GM12878 (cell line): ENCODE measurements around the gene MGMT. TPM values are rescaled to one million over a fixed set of nuclear protein-coding genes. Genes with fewer than 3 reads are reported as not detected.

Experiments
- ATAC-seq: fragments of 200-7000 bp; cut with Tn5 transposase; 3 replicates; pipeline ENCODE4 v1.9.1; 2020; ENCODE audit warnings: mild to moderate bottlenecking, moderate library complexity
- BruUV-seq: library from RNA; stranded (reverse); fragments of 400-500 nt; replicated peaks from 2 replicates; lab custom pipeline; 2021; lab: Mats Ljungman, UMichigan
- CTCF ChIA-PET: fragments of 300-600 bp; sonication (Branson Sonifier 250); formaldehyde crosslinking; extraction: SDS; loops from one replicate; lab custom pipeline; 2021; ENCODE audit warnings: inconsistent platforms; lab: Yijun Ruan, JAX
- POLR2A ChIA-PET: fragments of 350-600 bp; formaldehyde crosslinking; extraction: SDS; loops from one replicate; lab custom pipeline; 2021; ENCODE audit warnings: inconsistent platforms; lab: Charles Lee
- RAD21 ChIA-PET: fragments of 300-600 bp; sonication (Branson Sonifier 250); formaldehyde crosslinking; loops from one replicate; lab custom pipeline; 2023; ENCODE audit warnings: antibody characterized with exemption; ENCODE audit not compliant: unreplicated experiment; lab: Charles Lee
- SMC1A ChIA-PET: fragments of 300-600 bp; sonication (Branson Sonifier 250); formaldehyde crosslinking; loops from one replicate; lab custom pipeline; 2023; ENCODE audit not compliant: unreplicated experiment, uncharacterized antibody; lab: Charles Lee
- DNase-seq: peaks from one replicate; pipeline ENCODE4 v3.0.0-alpha.2; 2011; ENCODE audit warnings: low read depth, low spot score
- FAIRE-seq: peaks from 3 replicates; lab custom pipeline; 2011; peaks lifted over from hg19 to GRCh38; lab: Jason Lieb, UNC
- H2AFZ ChIP-seq: 2 replicates; pipeline ENCODE4 v1.6.0; 2011; ENCODE audit warnings: low read depth, low read length, control low read depth; ENCODE audit not compliant: control insufficient read depth
- H3K27ac ChIP-seq: 2 replicates; pipeline ENCODE4 v1.5.1; 2011; ENCODE audit warnings: control low read depth; ENCODE audit not compliant: control insufficient read depth, insufficient read depth
- H3K27me3 ChIP-seq, 2 experiments: replicated peaks in 1 of 2; 2 replicates each; pipeline versions ENCODE4 v1.6.0 to v1.6.1; 2011; ENCODE audit warnings: low read length in 1 of 2; ENCODE audit not compliant: control insufficient read depth in 2 of 2, insufficient read depth in 2 of 2
- H3K36me3 ChIP-seq, 2 experiments: 2 replicates each; pipeline ENCODE4 v1.5.1; 2011; ENCODE audit warnings: low read length in 1 of 2; ENCODE audit not compliant: control insufficient read depth in 2 of 2, insufficient read depth in 2 of 2
- H3K4me1 ChIP-seq: 2 replicates; pipeline ENCODE4 v1.6.1; 2011; ENCODE audit warnings: mild to moderate bottlenecking, low read length, moderate library complexity, mixed read lengths; ENCODE audit not compliant: control insufficient read depth, insufficient read depth
- H3K4me2 ChIP-seq: 2 replicates; pipeline ENCODE4 v1.6.0; 2011; ENCODE audit warnings: control low read depth; ENCODE audit not compliant: control insufficient read depth, insufficient read depth
- H3K4me3 ChIP-seq: fragments of 200-600 bp; sonication (generic); 2 replicates; pipeline ENCODE4 v1.5.1; 2016
- H3K79me2 ChIP-seq: 2 replicates; pipeline ENCODE4 v1.6.0; 2011; ENCODE audit warnings: low read length; ENCODE audit not compliant: control insufficient read depth, insufficient read depth
- H3K9ac ChIP-seq: 2 replicates; pipeline ENCODE4 v1.8.0; 2011; ENCODE audit warnings: low read length, control low read depth, mixed read lengths; ENCODE audit not compliant: control insufficient read depth, insufficient read depth
- H3K9me3 ChIP-seq: replicated peaks from 3 replicates; pipeline ENCODE4 v1.5.1; 2011; ENCODE audit warnings: mild to moderate bottlenecking, low read length; ENCODE audit not compliant: control insufficient read depth, insufficient read depth
- H4K20me1 ChIP-seq: 2 replicates; pipeline ENCODE4 v1.6.0; 2011; ENCODE audit not compliant: control insufficient read depth, insufficient read depth
- CREB1 ChIP-seq: IDR thresholded peaks from 2 replicates; pipeline ENCODE4 v1.6.1; 2012; ENCODE audit warnings: low read depth, mild to moderate bottlenecking, inconsistent platforms
- DPF2 ChIP-seq: fragments of 450-650 bp; IDR thresholded peaks from 2 replicates; pipeline ENCODE4 v1.6.1; 2017; ENCODE audit warnings: mild to moderate bottlenecking
- HDAC6 ChIP-seq: fragments of 200-600 bp; sonication (generic); IDR thresholded peaks from one replicate; pipeline ENCODE4 v1.8.0; 2017; ENCODE audit warnings: antibody characterized with exemption; ENCODE audit not compliant: unreplicated experiment
- NRF1 ChIP-seq: conservative IDR thresholded peaks from 2 replicates; pipeline ENCODE4 v1.6.1; 2011; ENCODE audit warnings: mild to moderate bottlenecking, low read depth, low read length, improper control_type of control experiment
- PAX5 ChIP-seq: IDR thresholded peaks from 2 replicates; pipeline ENCODE4 v1.6.1; 2011; ENCODE audit warnings: low read depth, low read length, borderline replicate concordance
- RAD51 ChIP-seq: fragments of 450-650 bp; IDR thresholded peaks from 2 replicates; pipeline ENCODE4 v1.6.1; 2016; ENCODE audit warnings: moderate library complexity, mild to moderate bottlenecking, inconsistent platforms
- RBBP5 ChIP-seq: fragments of 200-600 bp; sonication (generic); conservative IDR thresholded peaks from 2 replicates; pipeline ENCODE4 v1.6.1; 2016
- SMAD1 ChIP-seq: fragments of 450-650 bp; IDR thresholded peaks from 2 replicates; pipeline ENCODE4 v1.6.1; 2018; ENCODE audit warnings: mild to moderate bottlenecking, low read depth; ENCODE audit not compliant: partially characterized antibody
- ZNF24 ChIP-seq: fragments of 450-650 bp; IDR thresholded peaks from 2 replicates; pipeline ENCODE4 v1.6.1; 2017; ENCODE audit warnings: antibody characterized with exemption, mild to moderate bottlenecking
- WGBS: methylation state at CpG from one replicate; pipeline ENCODE4 v1.1.6; 2016; ENCODE audit warnings: low lambda C conversion rate; ENCODE audit not compliant: insufficient replicate concordance, insufficient coverage; ENCODE audit errors: missing lambda C conversion rate; 5-methylcytosine and 5-hydroxymethylcytosine counted together
- in situ Hi-C: fragments of 300-500 bp; cut with MboI; formaldehyde crosslinking; loops from 9 replicates; pipeline ENCODE4 v1.14.3; 2018; ENCODE audit warnings: mixed read lengths
- intact Hi-C: fragments of 100-400 bp; cut with micrococcal nuclease; formaldehyde crosslinking; loops from one replicate; pipeline ENCODE4 v1.14.2; 2022; ENCODE audit not compliant: unreplicated experiment
- polyA plus RNA-seq, 11 experiments: library from polyadenylated mRNA; depleted of rRNA in 4 of 11; unstranded in 6 of 11; stranded (reverse) in 5 of 11; fragments of >200 nt; fragmentation: Nextera tagmentation in 4 of 11; fragmentation: Illumina TruSeq in 1 of 11; extraction: Ambion mirVana in 4 of 11; extraction: Trizol in 1 of 11; gene quantifications; 1 replicate in 1 of 11; 2 replicates in 10 of 11; pipeline versions ENCODE4 v1.2.1 to v1.2.3, GENCODE V29; 2011 to 2016; ENCODE audit warnings: inconsistent platforms in 2 of 11, missing spikeins in 2 of 11, low read depth in 1 of 11
- total RNA-seq, 4 experiments: library from RNA; depleted of rRNA in 3 of 4; stranded (reverse); fragments of >200 nt in 3 of 4; fragmentation: Illumina TruSeq in 1 of 4; extraction: Trizol in 1 of 4; gene quantifications; 2 replicates each; pipeline versions ENCODE4 v1.2.1 to v1.2.3, GENCODE V29; 2013 to 2021
- TF ChIP-seq, protein P1 (sequence below): fragments of 450-650 bp; formaldehyde crosslinking; IDR thresholded peaks from 2 replicates; pipeline ENCODE4 v1.4.0; 2022; ENCODE audit warnings: mild to moderate bottlenecking, moderate library complexity
- TF ChIP-seq, protein P2 (sequence below): IDR thresholded peaks from 2 replicates; pipeline ENCODE4 v1.6.1; 2012; ENCODE audit warnings: improper control_type of control experiment, low read depth, low read length; ENCODE audit not compliant: insufficient replicate concordance

The MGMT gene
- total and polyA plus RNA-seq, 10 of the 15 experiments (the other 5 are each of a cell fraction or from before 2014, with no cell fraction given): 0.16 to 24.2 (median 13.3) TPM

DNA sequence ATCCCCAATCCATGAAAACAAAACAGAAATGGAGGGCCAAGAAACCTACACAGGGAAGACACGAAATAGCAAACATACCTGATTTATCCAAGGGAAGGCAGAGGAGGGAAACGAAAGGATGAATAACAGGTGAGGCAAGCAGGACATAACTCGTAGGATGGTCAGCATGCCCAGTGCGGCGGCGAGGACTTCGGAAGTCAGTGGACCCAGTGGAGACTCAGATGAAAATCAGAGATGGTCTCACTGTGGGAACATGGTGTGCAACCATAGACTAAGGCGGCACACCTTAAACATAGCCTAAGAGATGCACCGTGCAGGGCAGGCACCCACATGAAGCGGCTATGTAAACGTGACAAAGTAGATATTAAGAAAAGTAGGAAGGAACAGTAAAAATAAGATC, 157.5 kb downstream of the MGMT start:
- TF ChIP-seq RAD51 (no peak), PAX5 (no peak), SMAD1 (no peak)
- TF ChIP-seq, protein P1, sequence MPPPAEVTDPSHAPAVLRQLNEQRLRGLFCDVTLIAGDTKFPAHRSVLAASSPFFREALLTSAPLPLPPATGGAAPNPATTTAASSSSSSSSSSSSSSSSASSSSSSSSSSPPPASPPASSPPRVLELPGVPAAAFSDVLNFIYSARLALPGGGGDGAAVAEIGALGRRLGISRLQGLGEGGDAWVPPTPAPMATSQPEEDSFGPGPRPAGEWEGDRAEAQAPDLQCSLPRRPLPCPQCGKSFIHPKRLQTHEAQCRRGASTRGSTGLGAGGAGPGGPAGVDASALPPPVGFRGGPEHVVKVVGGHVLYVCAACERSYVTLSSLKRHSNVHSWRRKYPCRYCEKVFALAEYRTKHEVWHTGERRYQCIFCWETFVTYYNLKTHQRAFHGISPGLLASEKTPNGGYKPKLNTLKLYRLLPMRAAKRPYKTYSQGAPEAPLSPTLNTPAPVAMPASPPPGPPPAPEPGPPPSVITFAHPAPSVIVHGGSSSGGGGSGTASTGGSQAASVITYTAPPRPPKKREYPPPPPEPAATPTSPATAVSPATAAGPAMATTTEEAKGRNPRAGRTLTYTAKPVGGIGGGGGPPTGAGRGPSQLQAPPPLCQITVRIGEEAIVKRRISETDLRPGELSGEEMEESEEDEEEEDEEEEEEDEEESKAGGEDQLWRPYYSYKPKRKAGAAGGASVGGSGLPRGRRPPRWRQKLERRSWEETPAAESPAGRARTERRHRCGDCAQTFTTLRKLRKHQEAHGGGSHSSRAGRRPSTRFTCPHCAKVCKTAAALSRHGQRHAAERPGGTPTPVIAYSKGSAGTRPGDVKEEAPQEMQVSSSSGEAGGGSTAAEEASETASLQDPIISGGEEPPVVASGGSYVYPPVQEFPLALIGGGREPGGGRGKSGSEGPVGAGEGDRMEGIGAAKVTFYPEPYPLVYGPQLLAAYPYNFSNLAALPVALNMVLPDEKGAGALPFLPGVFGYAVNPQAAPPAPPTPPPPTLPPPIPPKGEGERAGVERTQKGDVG: no peak
- TF ChIP-seq, all 136 proteins: peak for 0
- H3K9me3 ChIP-seq: no peaks in the 10 kb centered on the region
- ChIA-PET RAD21 (no interaction called here), POLR2A (no interaction called here), CTCF (no interaction called here), SMC1A (no interaction called here)
- intact Hi-C loops (no loop called here), in situ Hi-C loops (no loop called here)
- no TSS peak for BruUV-seq
- ATAC-seq (no peak), FAIRE-seq (no peak), DNase-seq (no peak)
- no peaks in the 10 kb centered on the region for H3K27me3 ChIP-seq
- H3K4me1 ChIP-seq: no peaks in the 10 kb centered on the region
- H3K27ac ChIP-seq: no peak overlapping the region
- no peak overlapping the region for H3K4me2 ChIP-seq
- H4K20me1 ChIP-seq: no peaks in the 10 kb centered on the region
- no peaks in the 10 kb centered on the region for H3K79me2 ChIP-seq
- WGBS: 94% methylated on average over 11 of the region's 11 CpGs
- no peaks in the 10 kb centered on the region for H3K36me3 ChIP-seq
- H2AFZ ChIP-seq: no peak overlapping the region
- H3K9ac ChIP-seq: no peak overlapping the region
- no peak overlapping the region for H3K4me3 ChIP-seq

DNA sequence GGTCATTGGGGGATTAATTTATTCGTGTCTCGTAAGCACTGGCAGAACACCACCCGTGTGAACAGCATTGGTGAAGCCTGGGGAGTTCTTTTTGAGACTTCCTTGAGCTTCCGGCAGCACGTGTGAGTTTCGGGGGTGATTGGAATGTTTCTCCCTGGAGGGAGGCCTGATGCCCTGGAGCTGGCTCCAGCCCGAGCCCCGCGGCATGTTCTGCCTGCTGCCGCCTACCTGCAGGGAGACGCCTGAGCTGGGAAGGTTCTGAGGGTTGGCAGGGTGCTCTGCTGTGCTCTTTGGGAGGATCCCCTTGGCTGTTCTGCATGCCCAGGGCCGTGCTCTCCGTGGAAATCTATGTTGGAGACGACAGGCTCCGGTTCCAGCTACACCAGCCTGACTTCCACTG, 159.3 kb downstream of the MGMT start:
- POLR2A ChIA-PET: no interaction called here
- FAIRE-seq: no peak
- ATAC-seq: no peak
- intact Hi-C loops: no loop called here
- H2AFZ ChIP-seq: no peak overlapping the region
- no peaks in the 10 kb centered on the region for H3K27me3 ChIP-seq
- H3K4me3 ChIP-seq: no peak overlapping the region
- SMC1A ChIA-PET: no interaction called here
- in situ Hi-C loops: no loop called here
- no peaks in the 10 kb centered on the region for H4K20me1 ChIP-seq
- no peaks in the 10 kb centered on the region for H3K9me3 ChIP-seq
- no peak overlapping the region for H3K9ac ChIP-seq
- CTCF ChIA-PET: no interaction called here
- WGBS: 91% methylated on average over 15 of the region's 15 CpGs
- H3K4me2 ChIP-seq: no peak overlapping the region
- H3K36me3 ChIP-seq: no peaks in the 10 kb centered on the region
- H3K27ac ChIP-seq: no peak overlapping the region
- no peak for DNase-seq
- H3K79me2 ChIP-seq: no peaks in the 10 kb centered on the region
- no peaks in the 10 kb centered on the region for H3K4me1 ChIP-seq
- RAD21 ChIA-PET: no interaction called here
- no TSS peak for BruUV-seq
- TF ChIP-seq NRF1 (no peak), ZNF24 (no peak), DPF2 (no peak), RBBP5 (no peak), HDAC6 (no peak), CREB1 (no peak)
- TF ChIP-seq, protein P2, sequence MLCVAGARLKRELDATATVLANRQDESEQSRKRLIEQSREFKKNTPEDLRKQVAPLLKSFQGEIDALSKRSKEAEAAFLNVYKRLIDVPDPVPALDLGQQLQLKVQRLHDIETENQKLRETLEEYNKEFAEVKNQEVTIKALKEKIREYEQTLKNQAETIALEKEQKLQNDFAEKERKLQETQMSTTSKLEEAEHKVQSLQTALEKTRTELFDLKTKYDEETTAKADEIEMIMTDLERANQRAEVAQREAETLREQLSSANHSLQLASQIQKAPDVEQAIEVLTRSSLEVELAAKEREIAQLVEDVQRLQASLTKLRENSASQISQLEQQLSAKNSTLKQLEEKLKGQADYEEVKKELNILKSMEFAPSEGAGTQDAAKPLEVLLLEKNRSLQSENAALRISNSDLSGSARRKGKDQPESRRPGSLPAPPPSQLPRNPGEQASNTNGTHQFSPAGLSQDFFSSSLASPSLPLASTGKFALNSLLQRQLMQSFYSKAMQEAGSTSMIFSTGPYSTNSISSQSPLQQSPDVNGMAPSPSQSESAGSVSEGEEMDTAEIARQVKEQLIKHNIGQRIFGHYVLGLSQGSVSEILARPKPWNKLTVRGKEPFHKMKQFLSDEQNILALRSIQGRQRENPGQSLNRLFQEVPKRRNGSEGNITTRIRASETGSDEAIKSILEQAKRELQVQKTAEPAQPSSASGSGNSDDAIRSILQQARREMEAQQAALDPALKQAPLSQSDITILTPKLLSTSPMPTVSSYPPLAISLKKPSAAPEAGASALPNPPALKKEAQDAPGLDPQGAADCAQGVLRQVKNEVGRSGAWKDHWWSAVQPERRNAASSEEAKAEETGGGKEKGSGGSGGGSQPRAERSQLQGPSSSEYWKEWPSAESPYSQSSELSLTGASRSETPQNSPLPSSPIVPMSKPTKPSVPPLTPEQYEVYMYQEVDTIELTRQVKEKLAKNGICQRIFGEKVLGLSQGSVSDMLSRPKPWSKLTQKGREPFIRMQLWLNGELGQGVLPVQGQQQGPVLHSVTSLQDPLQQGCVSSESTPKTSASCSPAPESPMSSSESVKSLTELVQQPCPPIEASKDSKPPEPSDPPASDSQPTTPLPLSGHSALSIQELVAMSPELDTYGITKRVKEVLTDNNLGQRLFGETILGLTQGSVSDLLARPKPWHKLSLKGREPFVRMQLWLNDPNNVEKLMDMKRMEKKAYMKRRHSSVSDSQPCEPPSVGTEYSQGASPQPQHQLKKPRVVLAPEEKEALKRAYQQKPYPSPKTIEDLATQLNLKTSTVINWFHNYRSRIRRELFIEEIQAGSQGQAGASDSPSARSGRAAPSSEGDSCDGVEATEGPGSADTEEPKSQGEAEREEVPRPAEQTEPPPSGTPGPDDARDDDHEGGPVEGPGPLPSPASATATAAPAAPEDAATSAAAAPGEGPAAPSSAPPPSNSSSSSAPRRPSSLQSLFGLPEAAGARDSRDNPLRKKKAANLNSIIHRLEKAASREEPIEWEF: no peak
